ACC112 (cell line): ENCODE measurements around the gene TBC1D22A.

Source experiments
- H2AFZ ChIP-seq: fragments of 200-600 bp; sonication (generic); one replicate; pipeline ENCODE4 v1.6.0; 2017; ENCODE audit warnings: antibody characterized with exemption, low read length; ENCODE audit not compliant: unreplicated experiment
- H3K27ac ChIP-seq: fragments of 200-600 bp; sonication (generic); 2 replicates; pipeline ENCODE4 v1.5.1; 2014; ENCODE audit warnings: low read depth, mild to moderate bottlenecking, antibody characterized with exemption, low read length, moderate library complexity
- H3K27me3 ChIP-seq: fragments of 200-600 bp; sonication (generic); 2 replicates; pipeline ENCODE4 v1.6.1; 2014; ENCODE audit warnings: mild to moderate bottlenecking, antibody characterized with exemption, low read length, moderate library complexity, mixed read lengths; ENCODE audit not compliant: insufficient read depth
- H3K36me3 ChIP-seq: fragments of 200-600 bp; sonication (generic); 2 replicates; pipeline ENCODE4 v1.6.1; 2016; ENCODE audit warnings: mild to moderate bottlenecking, antibody characterized with exemption, low read length, moderate library complexity, mixed read lengths; ENCODE audit not compliant: insufficient read depth
- H3K4me1 ChIP-seq: fragments of 200-600 bp; sonication (generic); one replicate; pipeline ENCODE4 v1.6.1; 2016; ENCODE audit warnings: low read length, mixed read lengths; ENCODE audit not compliant: insufficient read depth, unreplicated experiment, control insufficient read depth
- H3K4me3 ChIP-seq: fragments of 200-600 bp; sonication (generic); 2 replicates; pipeline ENCODE4 v1.5.1; 2014; ENCODE audit warnings: mild to moderate bottlenecking, low read depth, low read length
- H3K79me2 ChIP-seq: fragments of 200-600 bp; sonication (generic); one replicate; pipeline ENCODE4 v1.6.0; 2016; ENCODE audit warnings: low read length; ENCODE audit not compliant: control insufficient read depth, unreplicated experiment, insufficient read depth

The TBC1D22A gene

DNA sequence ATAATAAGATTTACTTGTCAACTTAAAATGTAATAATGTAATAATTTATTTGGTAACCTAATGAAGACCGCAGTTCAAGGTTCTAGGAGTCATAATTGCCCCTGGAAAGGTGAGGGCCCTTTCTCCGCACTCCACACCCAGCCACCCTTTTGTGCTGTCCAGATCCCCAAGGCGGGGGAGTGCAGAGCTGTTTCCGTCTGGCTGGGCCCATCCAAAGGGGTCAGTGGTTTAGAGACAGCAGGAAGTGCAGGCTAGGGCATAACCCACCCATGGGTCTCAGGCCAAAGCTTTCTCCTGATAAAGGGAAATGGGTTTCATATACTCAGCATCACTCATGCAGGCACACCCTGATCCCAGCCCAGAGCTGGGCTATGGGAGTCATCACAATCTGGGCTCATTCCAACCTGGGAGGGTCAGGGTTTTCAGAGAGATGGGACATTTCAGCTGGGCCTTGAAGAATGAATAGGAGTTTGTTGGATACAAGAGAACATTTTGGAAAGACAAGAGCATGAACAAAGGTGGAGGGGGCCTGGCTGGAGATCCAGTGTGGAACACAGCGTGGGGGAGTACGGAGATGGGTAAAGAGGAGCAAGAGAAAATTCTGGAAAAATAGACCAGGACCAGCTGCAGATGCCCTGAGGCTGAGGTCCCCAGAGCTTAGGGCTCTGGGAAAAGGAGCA, 432.2 kb downstream of the TBC1D22A start:
- Histone ChIP-seq H3K27ac (no peak overlapping the region), H3K4me1 (no peaks in the 10 kb centered on the region), H3K36me3 (no peaks in the 10 kb centered on the region), H3K79me2 (no peaks in the 10 kb centered on the region), H3K27me3 (no peaks in the 10 kb centered on the region), H3K4me3 (no peak overlapping the region), H2AFZ (no peak overlapping the region)

DNA sequence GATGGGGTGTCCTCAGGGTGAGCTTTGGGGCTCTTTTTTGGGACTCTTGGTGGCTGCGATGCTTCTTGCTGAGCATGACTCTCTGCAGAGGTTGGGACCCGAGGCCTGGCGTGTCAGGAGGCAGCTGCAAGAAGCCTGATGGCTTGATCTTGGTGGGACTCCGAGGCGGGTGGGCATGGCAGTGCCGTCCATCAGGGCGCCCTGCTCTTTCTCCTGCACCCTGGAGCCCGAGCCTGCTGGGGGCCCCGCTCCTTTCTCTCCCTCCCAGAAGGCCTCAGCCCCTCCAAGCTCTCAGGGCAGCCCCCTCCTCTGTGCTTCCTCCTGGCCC, 432.7 kb downstream of the TBC1D22A start:
- no peaks in the 10 kb centered on the region for H3K4me1 ChIP-seq
- H3K79me2 ChIP-seq: no peaks in the 10 kb centered on the region
- no peaks in the 10 kb centered on the region for H3K27me3 ChIP-seq
- no peaks in the 10 kb centered on the region for H3K36me3 ChIP-seq
- H2AFZ ChIP-seq: no peak overlapping the region
- H3K4me3 ChIP-seq: no peak overlapping the region
- H3K27ac ChIP-seq: no peak overlapping the region

DNA sequence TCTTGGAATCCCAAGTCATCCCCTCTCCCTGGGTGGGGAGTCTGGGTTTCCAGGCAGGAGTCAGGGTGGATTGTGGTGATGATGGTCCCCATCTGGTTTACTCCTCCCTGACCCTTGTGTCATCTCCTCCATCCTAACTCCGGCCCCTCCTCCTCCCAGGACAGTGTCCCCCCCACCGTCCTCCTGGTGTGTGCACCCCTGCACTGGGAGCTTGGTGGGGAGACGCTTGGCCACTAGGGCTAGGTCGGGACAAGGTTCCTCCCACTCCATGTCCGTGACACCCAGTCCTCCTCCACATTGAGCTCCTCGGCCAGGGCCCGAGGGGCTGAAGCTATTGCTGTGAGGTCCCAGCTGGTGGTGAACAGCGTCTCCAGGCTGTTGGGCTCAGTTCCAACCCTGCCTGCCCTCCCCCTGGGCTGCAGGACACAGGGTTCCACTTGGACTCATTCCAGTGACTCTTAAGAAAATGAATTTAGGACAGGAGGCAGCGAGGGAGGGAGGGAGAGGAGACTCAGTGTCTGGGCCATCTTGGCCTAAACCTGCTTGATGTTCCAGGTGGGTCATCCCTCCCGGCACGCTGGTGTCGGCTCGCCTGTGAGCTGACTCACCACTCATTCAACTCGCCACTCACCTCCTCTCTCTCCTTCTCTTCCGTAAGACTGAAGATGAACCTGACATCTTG, 433.2 kb downstream of the TBC1D22A start:
- H3K27me3 ChIP-seq: no peaks in the 10 kb centered on the region
- H3K4me3 ChIP-seq: no peak overlapping the region
- H3K79me2 ChIP-seq: no peaks in the 10 kb centered on the region
- H3K4me1 ChIP-seq: no peaks in the 10 kb centered on the region
- no peak overlapping the region for H2AFZ ChIP-seq
- H3K27ac ChIP-seq: no peak overlapping the region
- no peaks in the 10 kb centered on the region for H3K36me3 ChIP-seq

DNA sequence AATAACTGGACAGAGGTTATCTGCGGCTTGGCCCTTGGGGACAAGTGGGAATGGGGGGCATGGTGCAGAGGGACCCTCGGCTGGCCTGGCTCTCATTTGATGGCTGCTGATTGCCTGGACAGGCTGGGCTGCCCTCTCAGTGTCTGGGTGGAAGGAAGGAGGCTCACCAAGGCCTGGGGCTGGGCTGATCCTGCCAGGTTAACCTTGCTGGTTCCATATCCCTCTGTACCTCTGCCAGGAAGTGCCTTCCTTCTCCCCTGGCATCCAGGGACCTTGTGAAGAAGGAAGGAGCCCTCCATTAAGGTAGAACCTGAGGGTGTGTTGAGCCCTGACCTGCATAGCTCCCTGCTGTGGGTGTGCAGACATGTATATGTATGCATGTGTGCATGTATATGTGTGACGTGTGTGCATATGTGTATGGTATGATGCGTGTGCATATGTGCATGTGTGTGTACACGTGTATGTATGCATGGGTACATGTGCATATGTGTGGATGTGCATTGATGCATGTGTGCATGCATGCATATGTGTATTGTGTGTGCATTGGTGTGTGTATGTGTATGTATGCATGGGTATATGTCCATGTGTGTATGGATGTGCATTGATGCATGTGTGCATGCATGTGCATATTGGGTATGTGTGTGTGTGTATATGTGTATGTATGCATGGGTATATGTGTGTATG, 433.9 kb downstream of the TBC1D22A start:
- Histone ChIP-seq H3K27ac (no peak overlapping the region), H3K79me2 (no peaks in the 10 kb centered on the region), H3K27me3 (no peaks in the 10 kb centered on the region), H3K4me1 (no peaks in the 10 kb centered on the region), H3K36me3 (no peaks in the 10 kb centered on the region), H3K4me3 (no peak overlapping the region), H2AFZ (no peak overlapping the region)

DNA sequence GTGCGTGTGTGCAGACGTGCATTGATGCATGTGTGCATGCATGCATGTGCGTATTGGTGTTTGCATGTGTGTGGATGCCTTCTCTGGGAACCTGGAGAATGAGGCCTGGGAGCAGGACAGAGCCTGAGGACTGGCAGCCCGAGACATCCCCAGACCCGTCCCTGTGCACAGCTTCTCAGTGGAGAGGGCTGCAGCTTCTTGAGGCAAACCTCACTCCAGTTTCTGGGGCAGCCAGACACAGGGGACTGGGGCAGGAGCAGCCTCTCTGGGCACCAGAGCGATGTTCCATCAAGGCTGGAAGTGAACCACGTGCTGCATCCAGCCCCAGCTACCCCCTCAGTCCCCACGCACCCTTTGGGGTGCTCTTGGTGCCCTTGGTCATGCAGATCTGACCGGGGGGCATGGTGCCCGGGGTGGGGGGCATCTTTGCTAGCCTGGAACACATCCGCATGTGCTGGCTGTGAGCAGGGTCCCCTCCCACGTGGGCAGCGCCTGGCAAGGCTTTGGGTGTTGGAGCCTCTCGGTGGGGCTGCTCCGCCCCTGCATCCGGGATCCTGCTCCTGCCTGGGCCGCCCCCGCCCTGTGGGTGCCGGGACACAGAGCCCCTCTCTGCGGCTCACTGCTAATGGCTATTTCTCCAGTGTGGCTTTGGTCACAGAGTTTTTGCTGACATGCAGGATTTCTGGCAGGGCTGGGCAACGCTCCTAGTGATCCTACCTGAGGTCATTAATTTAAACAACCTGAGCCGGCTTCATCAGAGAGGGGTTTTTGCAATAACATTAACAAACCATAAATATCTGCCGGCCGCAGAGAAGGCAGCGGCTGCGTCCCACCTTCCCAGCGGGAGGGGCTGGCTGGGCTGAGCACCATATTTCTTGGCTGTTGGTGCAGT, 434.7 kb downstream of the TBC1D22A start:
- no peak overlapping the region for H3K27ac ChIP-seq
- H3K79me2 ChIP-seq: no peaks in the 10 kb centered on the region
- no peaks in the 10 kb centered on the region for H3K36me3 ChIP-seq
- H2AFZ ChIP-seq: no peak overlapping the region
- no peak overlapping the region for H3K4me3 ChIP-seq
- H3K27me3 ChIP-seq: no peaks in the 10 kb centered on the region
- H3K4me1 ChIP-seq: no peaks in the 10 kb centered on the region

DNA sequence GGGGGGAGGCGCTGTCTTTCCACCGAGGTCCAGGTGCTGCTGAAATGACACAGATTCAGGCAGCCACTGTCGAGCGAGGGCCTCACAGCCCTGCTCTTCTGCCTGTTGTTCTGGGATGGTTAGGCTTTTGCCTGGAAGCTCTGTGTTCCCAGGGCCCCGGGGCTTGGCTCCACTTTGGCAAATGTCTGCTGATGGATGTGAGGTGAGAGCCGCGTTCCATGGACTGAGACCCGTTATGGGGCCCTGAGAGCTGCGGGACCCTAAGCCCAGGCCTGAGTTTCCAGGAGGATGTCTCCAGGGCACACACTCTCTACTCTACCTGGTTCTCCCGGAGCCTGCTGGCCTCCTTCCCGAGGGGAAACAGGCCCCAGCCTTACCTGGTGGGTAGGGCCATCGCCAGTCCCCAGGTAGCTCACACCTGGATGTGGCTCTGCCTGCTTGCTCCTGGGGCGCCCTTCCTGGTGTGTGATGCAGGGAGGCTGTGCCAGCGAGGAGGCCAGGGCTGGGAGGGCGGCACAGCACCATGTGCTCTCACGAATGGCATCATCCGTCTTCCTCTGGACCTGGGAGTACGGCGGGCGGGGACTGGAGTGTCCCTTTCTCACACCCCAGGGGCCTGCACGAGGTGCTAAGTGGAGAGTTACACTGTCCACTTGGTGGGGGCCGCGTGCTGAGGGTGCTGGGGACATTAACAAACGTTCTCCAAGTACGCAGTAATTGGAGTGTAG, 435.5 kb downstream of the TBC1D22A start:
- Histone ChIP-seq H3K36me3 (no peaks in the 10 kb centered on the region), H2AFZ (no peak overlapping the region), H3K79me2 (no peaks in the 10 kb centered on the region), H3K27me3 (no peaks in the 10 kb centered on the region), H3K27ac (no peak overlapping the region), H3K4me3 (no peak overlapping the region), H3K4me1 (no peaks in the 10 kb centered on the region)

DNA sequence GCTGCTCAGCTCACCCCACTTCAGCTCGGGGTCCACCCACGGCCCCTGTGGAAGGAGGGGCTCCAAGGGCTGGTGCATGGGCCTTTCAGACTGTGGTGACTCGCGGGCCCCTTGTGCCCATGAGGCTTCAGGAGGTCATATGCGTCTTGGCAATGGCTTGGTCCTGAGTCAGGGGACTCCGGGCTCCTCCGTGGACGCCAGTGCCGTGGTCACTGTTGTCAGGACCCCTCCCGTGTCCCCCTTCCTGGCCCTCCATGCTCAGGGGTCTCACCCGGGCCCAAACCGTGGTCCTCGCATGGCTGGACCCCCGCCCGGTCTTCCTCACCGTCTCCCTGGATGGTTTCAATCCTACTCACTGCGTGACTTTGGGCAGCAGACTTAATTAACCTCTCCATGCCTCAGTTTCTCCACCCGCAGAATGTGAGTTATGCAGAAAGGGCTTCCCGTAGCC, 436.4 kb downstream of the TBC1D22A start:
- Histone ChIP-seq H3K36me3 (no peaks in the 10 kb centered on the region), H3K27me3 (no peaks in the 10 kb centered on the region), H3K4me1 (no peaks in the 10 kb centered on the region), H2AFZ (no peak overlapping the region), H3K27ac (no peak overlapping the region), H3K4me3 (no peak overlapping the region), H3K79me2 (no peaks in the 10 kb centered on the region)

DNA sequence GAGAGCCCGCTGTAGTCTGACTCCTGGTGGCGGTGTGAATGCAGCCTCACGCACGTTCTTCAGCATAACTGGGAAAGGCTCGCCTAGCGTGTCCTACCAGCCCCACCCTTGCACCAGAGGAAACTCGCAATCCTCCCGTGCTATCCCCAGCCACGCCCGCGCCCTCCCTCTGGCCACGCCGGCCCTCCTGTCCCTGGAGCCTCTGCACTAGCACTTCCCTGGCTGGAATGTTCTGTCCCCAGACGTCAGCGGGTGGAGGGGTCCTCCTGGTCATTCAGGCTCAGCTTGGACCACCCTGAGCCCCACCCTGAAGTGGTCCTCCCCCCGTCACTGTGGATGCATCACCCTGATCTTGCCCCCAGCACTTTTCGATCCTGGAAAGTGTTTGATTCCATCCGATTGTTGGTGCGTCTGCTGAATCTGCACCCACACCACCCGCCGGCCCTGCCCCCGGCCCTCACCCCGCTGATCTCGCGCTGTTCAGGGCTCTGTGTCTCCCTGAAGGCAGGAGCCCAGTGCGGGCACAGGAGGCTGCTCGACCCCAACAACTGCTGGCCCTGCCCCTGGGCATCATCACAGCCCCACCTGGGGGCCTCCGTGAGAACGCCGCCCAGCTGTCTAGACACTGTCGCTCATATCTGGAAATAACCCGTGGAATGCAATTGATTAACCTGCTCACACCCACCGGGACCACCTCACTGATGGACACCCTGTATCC, 437.0 kb downstream of the TBC1D22A start:
- Histone ChIP-seq H3K27ac (no peak overlapping the region), H3K27me3 (no peaks in the 10 kb centered on the region), H3K4me3 (no peak overlapping the region), H3K36me3 (no peaks in the 10 kb centered on the region), H2AFZ (no peak overlapping the region), H3K79me2 (no peaks in the 10 kb centered on the region), H3K4me1 (no peaks in the 10 kb centered on the region)

DNA sequence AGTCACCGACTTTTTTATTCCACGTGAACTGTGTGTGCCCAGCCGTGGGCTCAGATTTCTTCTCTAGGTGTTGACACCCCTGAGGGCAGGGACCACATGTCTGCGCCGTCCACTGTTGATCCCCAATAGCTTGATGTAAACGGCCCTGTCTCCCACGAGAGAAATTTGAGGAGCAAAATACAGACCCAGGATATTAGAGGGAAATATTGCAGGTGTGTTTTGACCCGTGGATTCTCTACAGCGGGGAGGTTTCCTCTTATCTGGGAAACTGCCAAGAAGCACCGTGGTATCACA, 437.5 kb downstream of the TBC1D22A start:
- Histone ChIP-seq H3K27ac (no peak overlapping the region), H3K4me1 (no peaks in the 10 kb centered on the region), H2AFZ (no peak overlapping the region), H3K79me2 (no peaks in the 10 kb centered on the region), H3K4me3 (no peak overlapping the region), H3K27me3 (no peaks in the 10 kb centered on the region), H3K36me3 (no peaks in the 10 kb centered on the region)
